ENCODE data around the gene VSIG1.

The VSIG1 gene

DNA sequence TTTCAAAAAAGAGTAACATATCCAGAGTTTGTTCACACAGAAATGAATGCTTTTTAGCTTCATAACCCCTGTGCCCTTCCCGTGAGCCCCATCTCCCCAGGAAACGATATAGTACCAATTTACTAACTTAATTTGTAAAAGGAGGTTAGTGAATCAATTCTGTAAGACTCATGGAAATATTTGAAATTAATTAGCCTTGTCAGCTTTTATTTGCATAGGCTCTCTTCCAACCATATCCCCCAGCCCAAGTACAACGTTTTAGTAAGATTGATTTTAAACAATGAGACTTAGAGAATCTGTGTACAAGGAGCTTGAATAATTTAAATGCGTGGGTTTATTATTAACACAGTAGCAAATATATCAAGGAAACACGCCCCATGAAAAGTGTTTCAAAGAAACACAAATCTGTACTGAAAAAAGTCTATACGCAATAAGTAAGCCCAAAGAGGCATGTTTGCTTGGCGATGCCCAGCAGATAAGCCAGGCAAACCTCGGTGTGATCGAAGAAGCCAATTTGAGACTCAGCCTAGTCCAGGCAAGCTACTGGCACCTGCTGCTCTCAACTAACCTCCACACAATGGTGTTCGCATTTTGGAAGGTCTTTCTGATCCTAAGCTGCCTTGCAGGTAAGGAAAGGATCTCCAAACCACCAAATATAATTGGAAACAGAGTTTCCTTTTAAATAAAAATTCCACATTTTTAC is at the start of gene VSIG1:
Gene VSIG1, plus strand, starts transcription at position 512 of the 703 bp plus-strand sequence. Its CDS starts 66 bp downstream, at position 578.
- DNase-seq, result no peak

DNA sequence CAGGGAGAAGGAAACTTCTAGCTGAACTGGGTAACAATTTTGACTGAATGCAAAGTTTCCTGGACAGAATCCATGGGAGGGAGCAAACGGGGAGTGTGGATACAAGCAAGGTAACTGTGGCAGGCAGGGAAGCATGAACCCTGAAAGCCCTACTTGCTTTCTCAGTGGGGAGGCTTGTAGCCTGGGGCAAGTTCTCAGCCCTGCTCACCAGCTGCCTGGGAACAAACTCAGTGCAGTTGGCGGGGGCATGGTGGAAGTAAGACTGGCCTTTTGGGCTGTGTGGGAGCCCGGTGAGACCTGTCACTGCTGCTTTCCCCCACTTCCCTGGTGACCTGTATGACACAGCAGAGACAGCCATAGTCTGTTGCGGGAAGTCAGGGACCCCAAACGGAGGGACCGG is 48.7 kb upstream of the VSIG1 start:
- no peak for DNase-seq

DNA sequence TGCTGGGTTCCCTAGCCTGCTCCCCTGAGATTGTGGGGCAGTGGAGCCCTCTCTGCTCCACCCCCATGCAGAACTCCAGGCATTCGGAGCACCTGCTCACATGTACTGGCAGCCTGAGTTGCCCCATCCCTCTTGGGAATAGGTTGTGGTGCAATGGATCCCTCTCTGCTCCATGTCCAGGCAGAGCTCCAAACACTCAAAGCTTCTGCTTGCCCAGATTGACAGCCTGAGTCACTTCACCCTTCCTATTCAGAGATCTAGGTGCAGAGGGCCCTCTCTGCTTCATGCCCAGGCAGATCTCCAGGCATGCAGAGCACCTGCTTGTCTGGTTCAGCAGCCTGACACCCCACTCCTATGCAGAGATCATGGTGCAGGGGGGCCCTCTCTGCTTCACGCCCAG is 44.1 kb upstream of the VSIG1 start:
- DNase-seq, result no peak

DNA sequence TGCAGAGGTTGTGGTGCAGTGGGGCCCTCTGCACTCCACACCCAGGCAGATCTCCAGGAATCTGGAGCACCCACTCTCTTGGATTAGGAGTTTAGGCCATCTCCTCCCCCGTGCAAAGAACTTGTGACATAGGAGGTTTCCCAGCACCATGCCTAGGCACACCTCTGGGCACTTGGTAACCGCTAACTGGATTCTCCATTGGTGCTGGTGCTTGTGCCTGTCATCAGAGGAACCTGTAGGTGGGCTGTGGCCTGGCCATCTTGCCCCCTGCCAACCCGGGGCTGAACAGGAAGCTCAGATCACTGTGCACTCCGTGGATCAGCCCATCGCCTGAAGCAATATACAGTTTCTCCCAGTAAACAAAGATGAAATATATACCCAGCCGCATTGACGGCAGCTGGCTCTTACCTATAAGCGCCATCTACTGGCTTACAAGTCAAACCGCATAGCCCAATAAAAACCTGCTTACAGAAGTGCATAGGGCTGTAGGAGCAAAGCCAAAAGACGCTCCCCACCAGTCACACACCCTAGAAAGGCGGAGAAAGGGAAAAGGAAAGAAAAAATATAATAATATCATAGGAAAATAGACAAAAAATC is 43.5 kb upstream of the VSIG1 start:
- no peak for DNase-seq

DNA sequence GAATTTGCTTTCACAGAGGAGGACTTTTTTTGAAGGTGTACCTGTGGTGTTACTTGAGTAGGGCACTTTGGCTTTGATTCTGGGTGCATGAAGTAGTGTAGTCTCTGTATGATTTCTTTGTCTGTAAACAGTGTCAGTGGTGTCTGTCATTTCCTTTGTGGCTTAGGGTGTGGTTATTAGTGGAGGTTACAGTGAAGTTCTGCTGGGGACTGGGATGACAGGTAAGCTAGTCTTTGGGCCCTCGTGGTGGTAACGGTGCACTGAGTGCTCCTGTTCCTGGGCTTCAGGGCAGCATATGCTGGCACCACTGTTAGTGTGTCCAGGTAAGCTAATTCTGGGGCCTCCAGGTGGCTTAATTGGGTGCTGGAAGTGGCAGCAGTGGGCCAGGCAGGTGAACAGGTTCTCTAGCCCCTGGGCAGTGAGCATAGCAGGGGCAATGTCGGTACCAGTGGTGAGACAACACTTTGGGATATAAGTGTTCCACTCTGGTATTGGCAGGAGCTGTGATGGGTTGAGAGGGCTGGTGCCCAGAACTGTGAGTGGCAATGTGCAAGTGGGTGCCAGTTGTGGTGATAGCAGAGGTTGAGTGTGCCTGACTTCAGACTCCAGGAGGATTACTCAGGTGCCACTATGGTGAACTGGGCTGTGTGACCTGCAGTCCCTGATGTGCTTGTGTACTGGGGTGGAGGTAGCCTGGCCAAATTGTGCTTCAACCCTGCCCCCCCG is 26.0 kb upstream of the VSIG1 start:
- DNase-seq, result peak; percentile 10

DNA sequence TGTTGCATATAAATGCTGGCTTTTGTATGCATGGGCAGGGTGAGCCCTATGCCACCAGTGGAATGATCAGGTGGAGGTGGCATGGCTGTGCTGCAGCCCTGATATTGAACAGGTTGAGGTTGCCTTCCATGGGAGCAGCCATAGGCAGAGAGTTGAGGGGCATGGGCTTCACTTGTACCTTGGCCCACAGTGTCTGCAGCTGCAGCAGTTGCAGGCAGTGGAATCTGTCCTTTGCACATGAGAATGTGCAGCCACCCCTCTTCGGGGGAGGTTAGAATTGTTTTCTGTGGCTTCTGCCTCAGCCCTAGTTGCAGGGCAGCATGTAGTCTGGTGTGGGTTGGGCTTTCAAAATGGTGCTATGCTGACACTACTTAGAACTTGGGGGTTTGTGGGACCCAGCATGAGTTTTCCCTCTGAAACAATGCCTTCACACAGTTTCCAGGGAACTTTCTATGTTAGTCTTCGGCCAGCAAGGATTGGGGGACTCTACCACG is 25.4 kb upstream of the VSIG1 start:
- DNase-seq, result no peak

DNA sequence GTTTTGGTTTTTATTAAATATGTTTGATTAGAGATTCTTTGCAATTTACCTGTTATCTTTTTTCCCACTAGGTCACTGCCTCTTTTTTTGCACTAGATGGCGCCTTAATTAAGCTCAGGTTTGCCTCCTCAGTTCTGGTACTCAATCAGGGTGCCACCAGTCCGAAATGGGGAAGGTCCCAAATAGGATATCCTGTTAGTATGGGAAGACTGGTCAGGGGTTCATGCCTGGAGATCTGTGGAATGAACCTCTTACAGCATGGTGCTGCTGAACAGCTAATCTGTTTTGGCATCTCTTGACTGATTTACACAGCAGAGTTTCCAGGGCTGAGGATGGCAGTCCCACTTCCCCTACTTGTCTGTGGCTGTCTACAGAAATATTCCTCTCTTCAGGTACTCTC is 24.2 kb upstream of the VSIG1 start:
- peak; percentile 4 for DNase-seq

DNA sequence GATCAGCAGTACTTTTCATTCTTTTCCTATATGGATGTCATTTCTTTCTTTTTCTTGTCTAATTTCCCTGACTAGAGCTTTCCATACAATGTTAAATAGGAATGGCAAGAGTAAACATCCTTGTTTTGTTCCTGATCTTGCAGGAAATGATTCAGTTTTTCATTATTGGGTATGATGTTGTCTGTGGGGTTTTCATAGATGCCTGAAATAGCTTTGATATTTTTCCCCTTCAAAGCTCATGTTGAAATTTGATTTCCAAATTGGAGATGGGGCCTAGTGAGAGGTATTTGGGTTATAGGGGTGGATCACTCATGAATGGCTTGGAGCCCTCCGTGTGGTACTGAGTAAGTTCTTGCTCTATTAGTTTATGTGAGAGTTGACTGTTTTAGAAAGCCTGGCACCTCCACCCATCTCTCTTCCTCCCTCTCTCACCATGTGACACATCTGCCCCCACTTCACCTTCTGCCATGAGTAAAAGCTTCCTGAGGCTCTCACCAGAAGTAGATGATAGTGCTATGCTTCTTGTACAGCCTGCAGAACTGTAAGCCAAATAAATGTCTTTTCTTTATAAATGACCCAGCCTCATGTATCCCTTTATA is 22.3 kb upstream of the VSIG1 start:
- DNase-seq, result peak; percentile 33

DNA sequence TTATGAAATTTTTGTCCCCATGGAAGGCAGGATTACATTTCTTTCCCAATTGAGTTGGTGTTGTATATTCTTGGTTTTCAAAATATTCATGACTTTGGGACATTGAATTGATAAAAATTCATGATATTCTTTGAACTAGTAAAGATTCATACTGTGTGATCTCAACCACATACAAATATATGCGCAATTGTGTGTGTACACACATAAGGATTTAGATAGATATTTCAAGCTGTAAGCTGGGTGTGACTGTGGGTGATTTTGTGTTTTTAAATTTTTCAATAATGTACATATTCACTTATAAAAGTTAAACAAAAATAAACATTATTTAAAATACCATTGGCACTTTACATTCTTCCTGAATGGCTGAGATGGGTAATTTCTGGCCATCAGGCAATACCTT is 19.5 kb upstream of the VSIG1 start:
- DNase-seq, result no peak

DNA sequence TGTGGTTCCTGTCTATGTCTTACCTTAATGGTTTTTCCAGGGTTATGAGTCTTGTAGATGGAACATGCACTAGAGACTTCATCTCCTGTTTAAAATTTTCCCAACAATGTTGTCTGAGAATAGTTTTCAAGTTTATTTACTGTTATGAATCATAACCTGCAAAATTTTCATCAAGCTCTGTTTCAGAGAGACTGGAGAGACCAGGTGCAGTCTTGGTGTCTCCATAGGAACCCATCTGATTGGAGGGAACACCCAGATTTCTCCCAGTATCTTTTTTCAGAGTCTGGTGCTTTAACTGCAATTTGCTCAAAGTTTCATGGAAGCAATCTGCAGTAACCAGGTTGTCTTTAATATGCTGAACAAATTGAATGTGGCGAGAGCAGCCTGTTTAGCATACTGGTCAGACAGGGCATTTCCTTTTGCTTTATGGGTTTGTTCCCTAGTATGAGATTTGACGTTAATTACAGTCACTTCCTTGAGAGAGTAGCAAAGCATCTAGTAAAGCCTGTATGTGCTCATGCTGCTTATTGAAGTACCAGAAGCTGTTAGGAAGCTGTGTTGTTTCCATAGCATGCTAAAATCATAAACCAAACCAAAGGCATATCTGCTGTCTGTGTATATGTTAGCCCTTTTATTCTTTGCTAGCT is 18.8 kb upstream of the VSIG1 start:
- no peak for DNase-seq

DNA sequence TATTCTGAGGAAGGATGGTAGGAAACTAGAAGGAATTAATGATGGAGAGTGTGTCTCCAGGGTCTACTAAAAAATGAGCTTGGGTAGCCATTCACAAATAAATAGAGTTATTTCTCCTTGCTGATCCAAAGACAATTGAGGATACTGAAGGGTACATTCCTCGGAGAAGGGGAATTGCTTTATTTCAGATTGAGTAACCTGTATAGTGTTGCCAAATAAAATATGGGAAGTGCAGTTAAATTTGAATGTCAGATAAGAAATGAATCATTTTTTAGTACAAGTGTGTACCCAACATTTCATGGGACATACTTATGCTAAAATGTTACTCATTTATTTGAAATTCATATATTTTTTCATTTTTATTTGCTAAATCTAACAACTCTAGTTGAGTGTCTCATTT is 16.0 kb upstream of the VSIG1 start:
- DNase-seq, result no peak

DNA sequence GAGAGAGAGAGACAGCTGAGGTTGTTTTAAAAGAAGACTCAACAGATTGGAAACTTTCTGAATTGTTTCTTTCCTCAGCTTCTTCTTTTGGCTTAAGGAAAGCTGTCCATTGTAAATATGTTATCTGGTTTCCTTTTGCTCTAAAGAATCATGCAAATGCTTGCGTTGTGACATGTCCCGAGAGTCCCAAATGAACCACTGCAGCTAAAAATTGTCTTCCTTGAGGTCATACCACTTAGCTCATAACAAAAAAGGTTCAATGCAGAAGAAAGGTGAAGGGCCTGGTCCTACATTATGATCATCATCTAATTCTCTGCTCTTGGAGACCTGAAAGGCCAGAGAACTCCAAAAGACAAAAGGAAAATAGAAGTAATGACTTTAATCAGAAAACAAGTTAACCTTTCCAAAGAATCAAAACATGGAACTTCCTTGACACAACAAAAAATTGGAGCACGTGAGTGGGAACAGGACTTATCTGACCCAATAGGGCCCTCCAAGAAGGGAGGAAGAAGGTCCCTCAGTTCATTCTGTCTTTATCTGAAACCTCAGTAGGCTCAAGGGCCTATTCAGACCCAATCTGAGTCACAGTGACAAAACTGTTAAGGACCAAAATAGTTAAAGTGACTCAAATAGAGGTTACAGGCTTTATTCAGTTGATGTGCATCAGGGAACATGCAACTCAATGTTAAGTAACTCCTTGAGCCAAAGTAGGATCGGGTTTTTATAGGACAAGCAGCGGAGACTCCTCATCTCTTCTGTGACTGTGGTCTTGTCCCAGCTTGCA is 14.7 kb upstream of the VSIG1 start:
- no peak for DNase-seq

DNA sequence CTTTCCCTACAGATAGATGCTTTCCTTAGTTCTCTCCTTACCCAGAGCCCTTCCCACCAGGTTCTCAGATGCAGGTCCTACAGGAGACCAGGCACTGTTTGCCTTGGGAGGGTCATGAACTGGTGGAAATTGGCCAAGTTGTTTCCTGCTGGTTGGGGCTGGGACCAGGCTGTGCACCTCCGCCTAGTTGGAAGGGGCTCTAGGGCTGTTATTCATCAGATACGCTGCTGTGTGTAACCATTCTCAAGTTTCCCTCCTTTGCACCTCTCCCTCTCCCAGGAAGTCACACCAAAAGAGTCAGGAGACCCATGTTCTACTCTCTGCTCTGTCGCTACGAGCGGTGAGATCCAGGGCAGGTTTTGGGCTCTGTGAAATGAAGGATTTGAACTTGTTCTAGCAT is 11.9 kb upstream of the VSIG1 start:
- DNase-seq, result no peak

DNA sequence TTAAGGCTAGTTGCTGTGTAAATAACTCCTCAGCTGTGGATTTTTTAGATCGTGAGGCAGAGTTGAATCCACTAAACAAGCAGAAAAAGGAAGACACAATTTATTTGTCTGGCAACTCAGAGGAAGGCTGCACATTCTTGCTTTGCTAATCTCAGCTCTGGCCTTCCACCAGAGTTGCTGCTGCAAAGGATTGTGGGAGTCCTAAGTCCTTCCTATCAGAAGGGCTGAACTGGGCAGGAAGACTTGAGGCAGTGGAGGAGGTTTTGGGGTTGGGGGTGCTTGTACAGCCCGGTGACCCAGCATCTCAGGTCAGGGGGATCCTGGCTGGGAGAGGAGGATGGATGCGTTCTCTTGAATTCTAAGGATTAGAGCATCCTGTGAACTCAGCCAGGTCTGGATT is 11.0 kb upstream of the VSIG1 start:
- DNase-seq, result no peak

DNA sequence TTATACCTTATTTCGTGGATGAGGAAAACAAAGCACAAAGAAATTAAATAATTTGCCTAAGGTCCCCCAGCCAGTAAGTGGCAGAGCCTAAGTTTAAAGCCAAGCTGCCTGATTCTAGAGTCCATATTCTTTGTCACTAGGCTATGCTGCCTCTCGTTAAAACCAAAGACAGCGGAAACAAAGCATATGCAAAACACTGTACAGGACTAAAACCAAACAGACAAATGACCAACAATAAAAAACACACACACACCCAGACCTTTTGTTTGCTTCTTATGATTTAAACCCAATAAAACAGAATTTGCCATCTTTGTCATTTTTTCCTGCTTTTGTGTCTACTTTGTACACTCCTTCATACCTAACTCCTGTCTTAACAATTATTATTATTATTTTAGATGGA is 10.1 kb upstream of the VSIG1 start:
- DNase-seq, result no peak

DNA sequence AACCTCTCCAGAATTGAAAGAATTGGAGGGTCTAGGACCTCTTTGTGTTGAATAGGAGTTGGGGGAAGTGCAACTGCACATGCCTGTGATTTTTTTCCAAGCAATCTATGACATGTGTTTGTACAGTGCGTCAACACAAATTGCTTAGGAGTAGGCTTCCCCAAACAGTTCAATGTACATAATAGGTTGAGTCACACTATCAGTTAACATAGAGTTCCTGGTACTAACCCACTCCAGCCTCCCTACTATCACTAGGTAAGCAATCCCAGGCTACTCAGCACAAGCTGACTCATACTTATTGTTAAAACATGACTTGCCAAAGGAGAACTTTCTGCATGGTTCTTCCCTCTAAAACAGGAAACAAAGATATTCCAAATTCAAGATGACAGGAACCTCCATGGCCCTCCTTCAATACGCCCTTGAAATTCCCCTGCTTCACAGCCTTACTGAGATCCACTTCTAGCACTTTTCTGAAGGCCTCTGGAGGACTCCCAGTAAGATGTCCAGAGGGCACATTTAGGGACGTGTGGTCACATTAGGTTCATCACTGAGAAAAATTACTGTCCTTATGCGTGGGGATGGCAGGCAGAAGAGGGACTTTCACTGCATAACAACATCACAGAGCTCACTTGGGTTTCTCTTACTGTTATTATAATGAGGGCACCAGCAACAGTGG is 8.4 kb upstream of the VSIG1 start:
- no peak for DNase-seq

DNA sequence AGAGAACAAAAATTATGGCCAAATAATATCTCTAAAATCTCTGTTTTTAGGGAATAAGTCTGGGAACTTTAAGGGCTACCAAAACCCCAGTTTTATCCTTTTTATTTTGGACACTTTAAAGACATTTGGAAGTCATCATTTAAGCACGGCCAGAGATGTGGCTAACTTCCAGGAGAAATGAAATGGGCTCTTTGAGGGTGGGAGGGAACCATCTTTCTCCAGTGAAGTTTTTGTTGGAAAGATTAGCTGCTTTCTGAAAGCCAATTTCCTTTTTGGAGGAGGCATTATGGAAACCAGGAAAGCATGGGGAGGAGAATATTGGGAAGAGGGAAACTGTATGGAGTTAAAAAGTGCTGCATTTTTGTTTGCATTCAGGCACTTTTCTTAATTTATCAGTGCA is 4.8 kb downstream of the VSIG1 start:
- no peak for DNase-seq

DNA sequence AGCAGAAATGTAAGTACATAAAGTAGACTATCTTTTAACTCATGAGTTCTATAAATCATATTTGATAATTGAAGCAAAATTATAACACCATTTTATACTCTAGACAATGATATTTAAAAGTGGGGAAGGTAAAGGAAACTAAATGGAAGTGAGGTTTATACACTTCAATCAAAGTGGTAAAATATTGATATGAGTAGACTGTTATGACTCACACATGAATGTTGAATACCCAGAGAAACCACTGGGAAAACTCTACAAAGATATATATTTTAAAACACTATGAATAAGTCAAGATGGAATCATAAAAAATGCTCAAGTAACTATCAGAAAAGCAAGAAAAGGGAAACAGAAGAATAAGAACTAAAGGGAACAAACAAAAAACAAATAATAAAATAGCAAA is 8.4 kb downstream of the VSIG1 start:
- DNase-seq, result no peak

DNA sequence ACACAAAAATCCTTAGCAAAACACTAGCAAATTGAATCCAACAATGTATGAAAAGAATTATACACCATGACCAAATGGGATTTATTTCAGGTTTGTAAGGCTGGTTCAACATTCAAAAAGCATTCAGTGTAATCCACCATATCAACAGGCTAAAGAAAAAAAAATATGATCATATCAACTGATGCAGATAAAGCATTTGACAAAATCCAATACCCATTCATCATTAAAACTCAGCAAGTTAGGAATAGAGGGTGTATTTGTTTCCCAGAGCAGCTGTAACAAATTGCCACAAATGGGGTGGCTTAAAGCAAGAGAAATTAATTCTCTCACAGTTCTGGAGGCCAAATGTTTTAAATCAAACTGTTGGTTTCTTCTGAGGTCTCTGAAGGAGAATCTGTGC is 10.7 kb downstream of the VSIG1 start:
- no peak for DNase-seq

DNA sequence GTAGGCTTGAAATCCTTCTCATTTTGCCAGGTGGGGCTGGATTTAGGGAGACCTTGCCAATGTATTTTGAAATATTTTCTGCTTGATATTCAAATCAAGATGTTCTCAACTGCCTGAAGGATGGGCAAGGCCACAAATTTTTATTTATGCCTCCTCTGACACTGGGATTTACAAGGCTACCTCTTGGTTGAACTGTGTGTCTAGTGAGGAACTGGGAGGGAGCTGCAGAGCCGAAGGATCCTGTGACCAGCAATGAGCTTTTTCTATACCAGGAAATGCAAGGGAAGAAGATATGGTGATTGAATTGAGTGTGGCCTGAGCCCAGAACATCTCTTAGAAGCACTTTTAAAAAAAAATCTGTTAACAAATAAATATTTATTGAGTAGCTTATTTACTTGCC is 14.9 kb downstream of the VSIG1 start:
- no peak for DNase-seq

DNA sequence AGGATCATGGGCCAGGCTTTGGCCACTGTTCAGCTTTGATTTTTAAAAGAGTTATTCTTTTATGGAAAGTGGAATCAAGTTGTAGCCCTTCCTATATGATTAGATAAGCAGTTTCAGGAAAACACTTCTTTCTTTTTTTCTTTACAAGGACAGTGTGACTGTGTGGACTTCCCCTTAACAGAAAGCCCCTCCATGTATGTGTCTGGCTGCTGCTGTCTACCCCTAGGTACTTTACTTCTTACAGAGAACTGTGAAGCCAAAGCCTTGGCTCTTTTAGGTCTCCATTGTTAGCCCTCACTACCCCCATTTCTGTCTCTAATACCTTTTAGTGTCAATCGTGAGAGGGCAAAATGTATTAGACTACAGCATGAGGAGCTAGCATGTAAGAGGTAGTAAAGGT is 19.1 kb downstream of the VSIG1 start:
- DNase-seq, result no peak

DNA sequence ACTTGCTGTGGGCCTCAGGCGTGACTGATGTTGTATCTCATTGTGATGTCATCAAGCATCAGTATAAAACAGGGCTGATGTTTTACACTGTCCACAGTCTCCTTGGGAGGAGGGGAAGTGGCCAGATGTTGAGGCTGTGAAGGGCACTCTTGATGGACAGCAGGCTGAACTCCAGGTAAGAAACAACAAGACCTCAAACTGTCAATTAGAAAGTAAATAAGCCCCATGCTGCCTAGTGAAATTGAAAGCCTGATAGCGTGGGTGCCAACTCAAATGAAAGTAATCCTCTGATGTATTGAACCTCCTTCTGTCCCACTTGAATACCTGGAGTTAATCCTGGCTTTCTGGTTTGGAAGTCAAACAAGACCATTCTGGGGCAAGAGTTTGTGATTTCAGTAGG is 19.7 kb downstream of the VSIG1 start:
- no peak for DNase-seq
